HEK293 (cell line): ENCODE results near the gene SKAP1.

Experiments used
- CTCF ChIA-PET: fragments of 350-600 bp; formaldehyde crosslinking; extraction: SDS; loops from one replicate; lab custom pipeline; 2021; ENCODE audit warnings: antibody characterized with exemption; lab: Yijun Ruan, JAX
- POLR2A ChIA-PET: fragments of 300-600 bp; formaldehyde crosslinking; extraction: SDS; loops from one replicate; lab custom pipeline; 2020; ENCODE audit warnings: antibody characterized with exemption, inconsistent platforms; lab: Yijun Ruan, JAX
- H3K27ac ChIP-seq: fragments of 200-500 bp; sonication (Bioruptor generic); 2 replicates; pipeline ENCODE4 v1.5.1; 2014; ENCODE audit warnings: low read depth, low read length, control low read depth, inconsistent platforms; ENCODE audit errors: extremely low read depth
- H3K36me3 ChIP-seq, 2 experiments: fragments of 200-500 bp in 1 of 2; sonication (Bioruptor generic) in 1 of 2; 1 replicate in 1 of 2; 2 replicates in 1 of 2; pipeline ENCODE4 v1.5.1; 2014 to 2017; ENCODE audit warnings: inconsistent platforms in 2 of 2, low read length in 2 of 2; ENCODE audit not compliant: control insufficient read depth in 2 of 2, insufficient read depth in 1 of 2
- H3K4me1 ChIP-seq: fragments of 200-500 bp; sonication (Bioruptor generic); 2 replicates; pipeline ENCODE4 v1.5.1; 2014; ENCODE audit warnings: mild to moderate bottlenecking, low read length, inconsistent platforms; ENCODE audit not compliant: control insufficient read depth, insufficient read depth
- H3K4me3 ChIP-seq: 2 replicates; pipeline ENCODE4 v1.5.1; 2011; ENCODE audit warnings: low read depth, mild to moderate bottlenecking, control low read depth, low read length, moderate library complexity
- H3K9me3 ChIP-seq: fragments of 200-500 bp; sonication (Bioruptor generic); 2 replicates; pipeline ENCODE4 v1.5.1; 2014; ENCODE audit warnings: low read depth, low read length, inconsistent platforms; ENCODE audit not compliant: control insufficient read depth, insufficient read depth
- CTCF ChIP-seq: fragments of 450-650 bp; formaldehyde crosslinking; IDR thresholded peaks from 2 replicates; pipeline ENCODE4 v1.5.1; 2016; ENCODE audit warnings: missing biosample characterization, missing genetic modification characterization
- EGR2 ChIP-seq: fragments of 450-650 bp; formaldehyde crosslinking; IDR thresholded peaks from 2 replicates; pipeline ENCODE4 v1.5.1; 2016; ENCODE audit warnings: low read depth, missing biosample characterization, missing genetic modification characterization
- GLIS1 ChIP-seq: fragments of 450-650 bp; formaldehyde crosslinking; IDR thresholded peaks from 2 replicates; pipeline ENCODE4 v1.5.1; 2016; ENCODE audit warnings: missing biosample characterization, missing genetic modification characterization
- MZF1 ChIP-seq: fragments of 450-650 bp; formaldehyde crosslinking; IDR thresholded peaks from 2 replicates; pipeline ENCODE4 v1.5.1; 2017; ENCODE audit warnings: missing biosample characterization, missing genetic modification characterization, borderline replicate concordance
- PRDM10 ChIP-seq: fragments of 450-650 bp; formaldehyde crosslinking; IDR thresholded peaks from 2 replicates; pipeline ENCODE4 v1.5.1; 2016; ENCODE audit warnings: missing biosample characterization, missing genetic modification characterization
- PRDM2 ChIP-seq: fragments of 450-650 bp; formaldehyde crosslinking; IDR thresholded peaks from 2 replicates; pipeline ENCODE4 v1.5.1; 2016; ENCODE audit warnings: missing biosample characterization, missing genetic modification characterization, borderline replicate concordance
- ZBTB20 ChIP-seq: fragments of 450-650 bp; formaldehyde crosslinking; IDR thresholded peaks from 2 replicates; pipeline ENCODE4 v1.5.1; 2016; ENCODE audit warnings: missing biosample characterization, missing genetic modification characterization
- ZBTB8A ChIP-seq: fragments of 450-650 bp; formaldehyde crosslinking; IDR thresholded peaks from 2 replicates; pipeline ENCODE4 v1.5.1; 2016; ENCODE audit warnings: missing biosample characterization, missing genetic modification characterization
- ZIC2 ChIP-seq: fragments of 450-650 bp; formaldehyde crosslinking; IDR thresholded peaks from 2 replicates; pipeline ENCODE4 v1.5.1; 2016; ENCODE audit warnings: missing biosample characterization, missing genetic modification characterization
- ZNF121 ChIP-seq: fragments of 450-650 bp; formaldehyde crosslinking; IDR thresholded peaks from 2 replicates; pipeline ENCODE4 v1.5.1; 2016; ENCODE audit warnings: missing biosample characterization, missing genetic modification characterization
- ZNF146 ChIP-seq: fragments of 450-650 bp; formaldehyde crosslinking; IDR thresholded peaks from 2 replicates; pipeline ENCODE4 v1.5.1; 2016; ENCODE audit warnings: missing biosample characterization, missing genetic modification characterization
- ZNF155 ChIP-seq: fragments of 450-650 bp; formaldehyde crosslinking; IDR thresholded peaks from 2 replicates; pipeline ENCODE4 v1.5.1; 2016; ENCODE audit warnings: missing biosample characterization, missing genetic modification characterization
- ZNF221 ChIP-seq: fragments of 450-650 bp; formaldehyde crosslinking; IDR thresholded peaks from 2 replicates; pipeline ENCODE4 v1.5.1; 2017; ENCODE audit warnings: missing biosample characterization, missing genetic modification characterization, borderline replicate concordance
- ZNF335 ChIP-seq: fragments of 450-650 bp; formaldehyde crosslinking; conservative IDR thresholded peaks from 2 replicates; pipeline ENCODE4 v1.5.1; 2016; ENCODE audit warnings: missing biosample characterization, missing genetic modification characterization
- ZNF391 ChIP-seq: fragments of 450-650 bp; formaldehyde crosslinking; IDR thresholded peaks from 2 replicates; pipeline ENCODE4 v1.5.1; 2016; ENCODE audit warnings: low read depth, missing biosample characterization, missing genetic modification characterization, borderline replicate concordance
- ZNF548 ChIP-seq: fragments of 450-650 bp; formaldehyde crosslinking; IDR thresholded peaks from 2 replicates; pipeline ENCODE4 v1.5.1; 2016; ENCODE audit warnings: missing biosample characterization, missing genetic modification characterization
- ZNF555 ChIP-seq: fragments of 450-650 bp; formaldehyde crosslinking; conservative IDR thresholded peaks from 2 replicates; pipeline ENCODE4 v1.5.1; 2017; ENCODE audit warnings: missing biosample characterization, mild to moderate bottlenecking, missing genetic modification characterization, inconsistent platforms
- ZNF600 ChIP-seq: fragments of 450-650 bp; formaldehyde crosslinking; IDR thresholded peaks from 2 replicates; pipeline ENCODE4 v1.5.1; 2016; ENCODE audit warnings: missing biosample characterization, missing genetic modification characterization
- ZNF623 ChIP-seq: fragments of 450-650 bp; formaldehyde crosslinking; IDR thresholded peaks from 2 replicates; pipeline ENCODE4 v1.5.1; 2016; ENCODE audit warnings: missing biosample characterization, missing genetic modification characterization
- ZNF626 ChIP-seq: fragments of 450-650 bp; sonication (Bioruptor Pico); formaldehyde crosslinking; IDR thresholded peaks from 2 replicates; pipeline ENCODE4 v1.5.1; 2018; ENCODE audit warnings: missing biosample characterization, missing genetic modification characterization, inconsistent platforms
- ZNF654 ChIP-seq: fragments of 450-650 bp; formaldehyde crosslinking; IDR thresholded peaks from 2 replicates; pipeline ENCODE4 v1.5.1; 2016; ENCODE audit warnings: low read depth, missing biosample characterization, missing genetic modification characterization
- ZSCAN23 ChIP-seq: fragments of 450-650 bp; formaldehyde crosslinking; IDR thresholded peaks from 2 replicates; pipeline ENCODE4 v1.5.1; 2016; ENCODE audit warnings: missing biosample characterization, missing genetic modification characterization
- TF ChIP-seq, protein P1 (sequence below): fragments of 450-650 bp; formaldehyde crosslinking; IDR thresholded peaks from 2 replicates; pipeline ENCODE4 v1.5.1; 2017; ENCODE audit warnings: missing biosample characterization, mild to moderate bottlenecking, missing genetic modification characterization, moderate library complexity

Gene SKAP1

GRCh38 chr17:48134912-48135480 is 295.0 kb downstream of the SKAP1 start:
- POLR2A ChIA-PET, result no interaction called here
- H3K9me3 ChIP-seq, result no peaks in the 10 kb centered on the region
- TF ChIP-seq ZNF623 (tag by site-specific recombination), result no peak
- TF ChIP-seq ZNF548, result no peak
- peak; percentile 91 for TF ChIP-seq GLIS1
- TF ChIP-seq ZNF335 (tag by site-specific recombination), result peak; percentile 2; the same call in 1 of the 2 replicates
- TF ChIP-seq PRDM10 (tag by site-specific recombination), result peak; percentile 66; the same call in 1 of the 2 replicates
- no peak for TF ChIP-seq MZF1
- TF ChIP-seq ZNF654, result peak; percentile 52
- TF ChIP-seq EGR2 (tag by site-specific recombination), result no peak
- peak; percentile 44; the same call in 1 of the 2 replicates for TF ChIP-seq ZBTB20 (tag by site-specific recombination)
- peak; percentile 55; the same call in 1 of the 2 replicates for TF ChIP-seq ZNF600 (tag by site-specific recombination)
- H3K4me1 ChIP-seq, result no peaks in the 10 kb centered on the region
- H3K4me3 ChIP-seq, result no peak overlapping the region
- CTCF ChIA-PET, result interaction anchor here (0.6 to 7.4 kb wide), 23 partner anchors 8 to 245 kb away, joined by 3 to 105 read pairs (median 4); no protein-coding TSS in a partner anchor
- H3K36me3 ChIP-seq, result no peaks in the 10 kb centered on the region
- H3K27ac ChIP-seq, result no peak overlapping the region

DNA sequence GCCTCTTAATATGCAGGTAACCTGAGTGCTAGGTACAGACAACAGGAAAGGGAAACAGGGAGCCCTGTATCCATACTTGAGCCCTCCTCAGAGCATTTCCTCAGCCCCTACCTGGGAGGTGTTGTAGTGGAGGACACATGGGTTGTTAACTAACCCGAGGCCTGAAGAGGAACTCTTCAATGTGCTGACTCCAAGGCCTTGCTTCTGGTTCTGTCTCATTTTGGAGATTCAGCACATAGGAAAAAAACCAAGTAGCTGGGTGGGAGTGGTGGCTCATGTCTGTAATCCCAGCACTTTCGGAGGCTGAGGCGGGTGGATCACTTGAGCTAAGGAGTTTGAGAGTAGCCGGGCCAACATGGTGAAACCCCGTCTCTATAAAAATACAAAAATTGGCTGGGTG is 297.6 kb downstream of the SKAP1 start:
- ChIA-PET POLR2A (no interaction called here), CTCF (interaction anchor here (0.7 to 7.4 kb wide), 17 partner anchors 8 to 227 kb away, joined by 3 to 105 read pairs (median 4); no protein-coding TSS in a partner anchor)
- Histone ChIP-seq H3K4me1 (no peaks in the 10 kb centered on the region), H3K36me3 (peaks cover 0 to 2% of the 10 kb centered on the region in 2 experiments; a peak in 1 of 3 replicates), H3K9me3 (no peaks in the 10 kb centered on the region), H3K4me3 (no peak overlapping the region), H3K27ac (no peak overlapping the region)
- TF ChIP-seq ZNF221 (tag by site-specific recombination), result no peak
- TF ChIP-seq ZNF391 (tag by site-specific recombination), result no peak
- no peak for TF ChIP-seq PRDM2
- TF ChIP-seq ZNF121 (tag by site-specific recombination), result no peak
- no peak for TF ChIP-seq ZIC2 (tag by site-specific recombination)
- no peak for TF ChIP-seq ZNF626 (tag by site-specific recombination)
- TF ChIP-seq ZNF146, result no peak
- no peak for TF ChIP-seq ZSCAN23 (tag by site-specific recombination)
- TF ChIP-seq CTCF (tag by site-specific recombination), result no peak
- TF ChIP-seq ZNF155 (tag by site-specific recombination), result no peak
- TF ChIP-seq, protein P1, sequence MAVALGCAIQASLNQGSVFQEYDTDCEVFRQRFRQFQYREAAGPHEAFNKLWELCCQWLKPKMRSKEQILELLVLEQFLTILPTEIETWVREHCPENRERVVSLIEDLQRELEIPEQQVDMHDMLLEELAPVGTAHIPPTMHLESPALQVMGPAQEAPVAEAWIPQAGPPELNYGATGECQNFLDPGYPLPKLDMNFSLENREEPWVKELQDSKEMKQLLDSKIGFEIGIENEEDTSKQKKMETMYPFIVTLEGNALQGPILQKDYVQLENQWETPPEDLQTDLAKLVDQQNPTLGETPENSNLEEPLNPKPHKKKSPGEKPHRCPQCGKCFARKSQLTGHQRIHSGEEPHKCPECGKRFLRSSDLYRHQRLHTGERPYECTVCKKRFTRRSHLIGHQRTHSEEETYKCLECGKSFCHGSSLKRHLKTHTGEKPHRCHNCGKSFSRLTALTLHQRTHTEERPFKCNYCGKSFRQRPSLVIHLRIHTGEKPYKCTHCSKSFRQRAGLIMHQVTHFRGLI (tag by site-specific recombination), result no peak
- TF ChIP-seq ZNF555 (tag by site-specific recombination), result no peak
- TF ChIP-seq ZBTB8A (tag by site-specific recombination), result no peak
